Stimulated activated naive CD8-positive, alpha-beta T cell treated with anti-CD3 and anti-CD28 coated beads, Interleukin-15, Interleukin-2, amounts not matched to agents 100 ng/mL and 50 ng/mL, for 24 hours (primary cell): ENCODE measurements around the gene RNGTT.
A peak's percentile ranks its signal among the peaks of the same experiment; 100 is the strongest.

Source experiments
- H3K27ac Mint-ChIP-seq: one replicate; pipeline ENCODE4 v1.8.0; 2021; ENCODE audit warnings: mild to moderate bottlenecking, mixed read lengths
- H3K27me3 Mint-ChIP-seq: one replicate; pipeline ENCODE4 v1.8.0; 2021; ENCODE audit warnings: mixed read lengths
- H3K36me3 Mint-ChIP-seq: one replicate; pipeline ENCODE4 v1.8.0; 2021; ENCODE audit warnings: low read depth, mixed read lengths
- H3K4me1 Mint-ChIP-seq: one replicate; pipeline ENCODE4 v1.8.0; 2021; ENCODE audit warnings: low read depth, mixed read lengths
- H3K4me3 Mint-ChIP-seq: one replicate; pipeline ENCODE4 v1.8.0; 2021; ENCODE audit warnings: mild to moderate bottlenecking, mixed read lengths
- H3K9me3 Mint-ChIP-seq: one replicate; pipeline ENCODE4 v1.8.0; 2021; ENCODE audit warnings: mixed read lengths

The RNGTT gene

DNA sequence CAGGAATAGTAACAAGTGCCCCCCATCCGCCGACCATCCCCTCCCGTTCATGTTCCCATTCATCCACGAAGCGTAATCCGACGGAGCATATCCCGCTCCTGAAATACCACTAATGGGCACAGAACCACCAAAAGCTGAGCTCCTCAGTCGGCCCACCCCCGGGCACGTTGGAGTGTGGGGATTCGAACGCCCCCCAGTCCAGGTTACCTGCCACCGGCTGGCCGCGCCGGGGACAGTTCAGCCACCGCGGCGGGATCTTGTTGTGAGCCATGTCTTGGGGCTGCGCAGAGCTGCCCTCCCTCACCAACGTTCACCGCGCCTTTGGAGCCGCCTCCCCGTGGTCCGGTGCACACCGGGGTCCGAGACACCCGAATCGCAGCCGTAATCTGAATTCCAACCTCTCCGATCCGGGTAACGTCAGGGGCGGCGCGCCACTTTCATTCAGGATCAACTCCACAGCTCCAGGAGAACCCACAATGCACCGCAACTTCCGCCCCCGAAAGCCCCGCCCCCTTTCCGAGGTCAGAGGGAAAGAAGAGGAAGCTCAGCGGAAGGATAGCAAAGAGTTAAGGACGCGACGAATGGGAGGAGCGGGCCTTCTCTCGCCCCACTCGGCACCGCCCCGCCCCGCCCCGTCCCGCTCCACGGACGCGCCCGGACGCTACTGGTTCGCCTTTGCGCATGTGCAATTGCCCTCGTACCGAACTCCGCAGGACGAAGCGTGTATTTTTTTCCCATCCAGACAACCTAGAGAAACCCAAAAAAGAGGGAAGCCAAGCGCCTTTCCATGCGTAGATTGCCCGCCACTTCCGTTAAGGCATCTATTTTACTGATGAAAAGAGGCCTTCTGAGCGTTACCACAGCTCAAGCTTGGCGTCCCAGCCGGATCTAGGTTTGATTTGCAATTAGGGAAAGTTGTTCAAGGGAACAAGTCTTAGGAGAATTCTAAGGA lies at the start of gene RNGTT:
RNGTT (minus strand) TSS at position 480 of the 952 bp plus-strand sequence; CDS start at position 271, 209 bp downstream.
- Mint-ChIP-seq H3K27ac (peak within 1 kb of the TSS; percentile 94), H3K4me3 (peak within 1 kb of the TSS; percentile 99), H3K27me3 (no peaks in the 10 kb centered on the region), H3K36me3 (peaks cover 8% of the 10 kb centered on the region), H3K4me1 (peaks cover 46% of the 10 kb centered on the region), H3K9me3 (no peaks in the 10 kb centered on the region)

DNA sequence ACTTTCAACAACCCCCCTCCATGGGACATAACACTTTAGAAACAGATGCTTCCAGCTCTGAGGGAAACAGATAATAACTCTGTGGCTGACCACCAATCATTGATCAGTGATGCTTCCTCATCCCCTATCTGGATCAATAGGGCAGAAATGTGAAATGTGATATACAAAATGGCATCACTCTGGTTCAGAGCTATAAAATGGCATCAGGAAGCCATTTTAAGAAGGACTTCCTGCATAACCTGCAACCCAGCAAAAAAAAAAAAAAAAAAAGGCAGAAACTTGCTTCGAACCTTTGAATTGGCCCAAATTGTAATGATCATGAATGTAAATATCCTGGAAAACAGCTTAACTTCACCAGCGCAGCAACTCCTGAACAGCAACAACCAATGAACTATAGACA lies 48.0 kb upstream of the RNGTT start:
- H3K4me1 Mint-ChIP-seq = peaks cover 10% of the 10 kb centered on the region
- H3K27me3 Mint-ChIP-seq = no peaks in the 10 kb centered on the region
- H3K36me3 Mint-ChIP-seq = no peaks in the 10 kb centered on the region
- no peak overlapping the region for H3K4me3 Mint-ChIP-seq
- H3K27ac Mint-ChIP-seq = no peak overlapping the region
- peaks cover 4% of the 10 kb centered on the region for H3K9me3 Mint-ChIP-seq

DNA sequence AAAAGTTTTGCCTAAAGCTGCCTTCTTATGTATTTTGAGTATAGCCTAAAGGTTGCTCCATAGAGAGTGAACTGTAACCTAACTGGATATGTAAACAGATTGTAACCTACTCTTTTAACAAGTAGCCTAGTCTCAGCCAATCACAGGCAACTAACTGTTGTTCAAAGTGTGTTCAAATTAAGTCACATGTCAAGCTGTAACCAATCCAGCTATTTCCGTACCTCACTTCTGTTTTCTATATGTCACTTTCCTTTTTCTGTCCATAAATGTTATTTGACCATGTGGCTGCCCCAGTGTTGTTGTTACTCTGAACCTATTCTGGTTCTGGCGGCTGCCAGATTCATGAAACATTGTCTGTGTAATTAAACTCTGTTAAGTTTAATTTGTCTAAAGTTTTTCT lies 47.4 kb upstream of the RNGTT start:
- H3K36me3 Mint-ChIP-seq = no peaks in the 10 kb centered on the region
- no peak overlapping the region for H3K4me3 Mint-ChIP-seq
- H3K4me1 Mint-ChIP-seq = peaks cover 10% of the 10 kb centered on the region
- H3K27ac Mint-ChIP-seq = no peak overlapping the region
- H3K9me3 Mint-ChIP-seq = peaks cover under 1% of the 10 kb centered on the region
- no peaks in the 10 kb centered on the region for H3K27me3 Mint-ChIP-seq

DNA sequence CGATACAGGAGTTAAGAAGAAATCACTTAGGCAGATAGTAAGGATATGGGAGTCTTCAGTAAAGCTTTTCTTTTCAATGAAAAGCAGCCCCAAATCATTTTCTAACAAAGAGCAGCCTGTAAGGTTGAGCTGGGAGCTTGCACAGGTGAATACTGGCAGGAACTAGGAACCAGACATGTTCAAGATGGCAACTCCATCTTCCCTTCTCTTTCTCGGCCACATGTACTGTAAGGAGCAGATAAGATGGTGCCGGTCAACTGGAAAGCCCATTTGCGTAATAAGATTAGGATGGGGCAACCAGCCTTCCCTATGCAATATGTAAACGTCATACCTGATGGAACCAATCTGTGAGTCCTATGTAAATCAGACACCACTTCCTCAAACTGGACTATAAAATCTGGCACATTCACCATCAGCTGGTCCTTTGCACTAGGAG lies 46.2 kb upstream of the RNGTT start:
- Mint-ChIP-seq H3K27me3 (no peaks in the 10 kb centered on the region), H3K9me3 (no peaks in the 10 kb centered on the region), H3K27ac (no peak overlapping the region), H3K4me1 (peaks cover 10% of the 10 kb centered on the region), H3K4me3 (no peak overlapping the region), H3K36me3 (no peaks in the 10 kb centered on the region)

DNA sequence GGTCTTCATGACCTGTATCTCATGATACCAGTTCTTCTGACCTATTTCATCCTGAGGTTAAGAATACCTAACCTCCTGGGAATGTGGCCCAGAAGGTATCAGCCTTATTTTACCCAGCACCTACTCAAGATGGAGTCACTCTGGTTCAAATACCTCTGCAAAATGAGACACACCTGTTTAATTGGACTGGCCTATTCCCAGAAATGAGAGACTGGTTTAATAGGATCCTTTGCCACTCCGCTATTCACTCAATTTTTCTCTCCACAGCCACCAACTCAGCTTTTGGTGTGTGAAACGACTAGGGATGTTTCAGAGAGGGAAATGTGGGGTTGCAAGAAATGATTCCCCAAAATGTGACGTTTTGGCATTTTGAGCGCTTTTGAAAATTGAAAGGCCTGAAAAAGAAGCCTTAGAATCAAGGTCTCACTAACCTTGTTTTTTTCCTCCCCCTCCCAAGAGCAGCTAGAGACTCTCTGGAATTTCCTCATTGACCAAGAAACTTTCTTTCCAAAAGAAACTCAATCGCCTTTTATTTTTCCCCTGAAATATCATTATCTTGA lies 45.5 kb upstream of the RNGTT start:
- H3K4me3 Mint-ChIP-seq = no peak overlapping the region
- H3K27me3 Mint-ChIP-seq = no peaks in the 10 kb centered on the region
- no peak overlapping the region for H3K27ac Mint-ChIP-seq
- H3K36me3 Mint-ChIP-seq = no peaks in the 10 kb centered on the region
- peaks cover 10% of the 10 kb centered on the region for H3K4me1 Mint-ChIP-seq
- no peaks in the 10 kb centered on the region for H3K9me3 Mint-ChIP-seq

DNA sequence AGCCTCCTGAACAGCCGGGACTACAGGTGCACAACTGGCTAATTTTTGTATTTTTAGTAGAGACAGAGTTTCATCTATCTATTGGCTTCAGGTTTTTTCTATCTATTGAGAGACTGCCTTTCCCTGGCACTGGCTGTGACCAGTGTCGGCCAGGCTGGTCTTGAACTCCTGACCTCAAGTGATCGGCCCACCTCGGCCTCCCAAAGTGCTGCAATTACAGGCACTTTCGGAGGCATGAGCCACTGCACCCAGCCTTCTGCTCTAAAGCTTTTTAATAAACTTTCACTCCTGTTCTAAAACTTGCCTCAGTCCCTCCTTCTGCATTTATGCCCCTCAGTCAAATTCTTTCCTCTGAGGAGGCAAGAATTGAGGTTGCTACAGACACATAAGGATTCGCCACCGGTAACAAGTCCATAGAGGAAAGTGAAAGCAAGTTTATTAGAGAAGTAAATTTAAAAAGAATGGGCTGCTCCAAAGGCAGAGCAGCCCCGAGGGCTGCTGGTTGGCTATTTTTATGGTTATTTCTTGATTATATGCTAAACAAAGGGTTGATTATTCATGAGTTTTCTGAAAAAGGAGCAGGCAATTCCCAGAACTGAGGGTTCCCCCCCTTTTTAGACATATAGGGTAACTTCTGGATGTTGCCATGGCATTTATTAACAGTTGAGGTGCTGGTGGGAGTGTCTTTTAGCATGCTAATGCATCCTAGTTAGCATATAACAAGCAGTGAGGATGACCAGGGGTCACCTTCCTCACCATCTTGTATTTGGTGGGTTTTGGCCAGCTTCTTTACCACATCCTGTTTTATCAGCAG lies 44.8 kb upstream of the RNGTT start:
- peaks cover 10% of the 10 kb centered on the region for H3K4me1 Mint-ChIP-seq
- H3K9me3 Mint-ChIP-seq = no peaks in the 10 kb centered on the region
- no peak overlapping the region for H3K4me3 Mint-ChIP-seq
- no peak overlapping the region for H3K27ac Mint-ChIP-seq
- H3K36me3 Mint-ChIP-seq = no peaks in the 10 kb centered on the region
- no peaks in the 10 kb centered on the region for H3K27me3 Mint-ChIP-seq

DNA sequence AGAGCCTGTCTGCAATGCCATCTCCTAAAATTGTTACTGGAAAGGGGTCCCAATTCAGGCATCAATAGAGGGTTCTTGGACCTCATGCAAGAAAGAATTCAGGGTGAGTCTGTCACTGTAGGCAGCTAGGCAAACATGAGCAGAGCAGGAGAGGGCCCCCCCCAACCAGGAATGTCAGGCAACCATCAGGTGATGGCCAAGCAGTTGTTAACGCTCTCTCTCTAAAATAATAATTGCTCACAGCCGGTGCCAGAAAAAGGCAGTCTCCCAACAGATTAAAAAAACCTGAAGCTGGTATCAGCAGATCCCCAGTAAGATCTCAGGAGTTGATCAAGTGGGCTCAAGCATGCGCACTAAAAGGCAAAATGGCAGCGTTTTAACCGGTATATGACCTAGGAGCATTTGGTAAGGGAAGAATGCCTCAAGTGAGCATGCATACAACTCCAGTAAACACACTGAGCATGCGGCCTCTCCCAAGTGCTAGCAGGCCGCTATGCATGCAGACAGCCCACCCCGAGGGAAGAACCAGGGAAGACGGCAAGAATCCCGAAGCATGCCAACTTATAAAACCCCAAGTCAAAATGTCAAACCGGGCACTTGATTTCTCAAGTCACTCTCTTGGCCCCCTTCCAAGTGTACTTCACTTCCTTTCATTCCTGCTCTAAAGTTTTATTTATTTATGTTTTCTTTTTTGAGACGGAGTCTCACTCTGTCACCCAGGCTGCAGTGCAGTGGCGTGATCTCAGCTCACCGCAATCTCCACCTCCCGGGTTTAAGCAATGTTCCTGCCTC lies 44.0 kb upstream of the RNGTT start:
- peaks cover 10% of the 10 kb centered on the region for H3K4me1 Mint-ChIP-seq
- H3K4me3 Mint-ChIP-seq = no peak overlapping the region

DNA sequence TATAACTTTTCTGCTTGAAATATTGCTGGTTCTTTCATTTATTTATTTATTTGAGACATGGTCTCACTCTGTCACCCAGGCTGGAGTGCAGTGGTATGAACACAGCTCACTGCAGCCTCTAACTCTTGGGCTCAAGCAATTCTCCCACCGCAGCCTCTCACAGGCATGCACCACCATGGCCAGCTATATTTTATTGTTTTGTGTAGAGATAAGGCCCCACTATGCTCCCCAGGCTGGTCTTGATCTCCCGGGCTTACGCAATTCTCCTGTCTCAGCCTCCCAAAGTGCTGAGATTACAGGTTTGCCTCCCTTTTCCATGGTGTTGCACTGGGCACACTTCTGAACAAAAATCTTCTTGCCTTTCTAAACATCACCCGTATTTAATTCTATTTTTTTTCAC lies 39.1 kb upstream of the RNGTT start:
- Mint-ChIP-seq H3K27ac (no peak overlapping the region), H3K4me1 (peaks cover 2% of the 10 kb centered on the region), H3K9me3 (no peaks in the 10 kb centered on the region), H3K27me3 (no peaks in the 10 kb centered on the region), H3K4me3 (no peak overlapping the region), H3K36me3 (no peaks in the 10 kb centered on the region)

More for the DNA sequence above, 44.0 kb upstream of the RNGTT start:
- H3K27ac Mint-ChIP-seq = no peak overlapping the region
- H3K9me3 Mint-ChIP-seq = no peaks in the 10 kb centered on the region
- H3K27me3 Mint-ChIP-seq = no peaks in the 10 kb centered on the region
- no peaks in the 10 kb centered on the region for H3K36me3 Mint-ChIP-seq

DNA sequence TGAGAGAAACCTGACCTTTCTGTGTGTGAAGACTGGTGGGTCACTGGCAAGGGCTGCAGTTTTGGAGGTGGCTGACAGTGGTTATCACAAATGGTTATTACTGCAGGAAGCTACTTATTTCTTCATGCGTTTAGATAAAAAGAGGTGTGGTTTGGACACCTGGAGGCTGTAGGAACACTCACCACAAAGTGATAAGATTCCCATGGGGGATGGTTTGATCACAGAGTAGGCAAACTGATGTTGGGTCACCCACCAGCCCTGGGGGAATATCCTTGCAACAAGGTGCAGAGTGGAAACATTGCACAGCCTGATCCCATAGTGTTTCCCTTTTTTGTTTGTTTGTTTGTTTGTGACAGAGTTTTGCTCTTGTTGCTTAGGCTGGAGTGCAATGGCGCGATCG lies 33.9 kb upstream of the RNGTT start:
- Mint-ChIP-seq H3K4me3 (no peak overlapping the region), H3K27ac (no peak overlapping the region), H3K9me3 (no peaks in the 10 kb centered on the region), H3K27me3 (no peaks in the 10 kb centered on the region), H3K4me1 (no peaks in the 10 kb centered on the region), H3K36me3 (no peaks in the 10 kb centered on the region)

DNA sequence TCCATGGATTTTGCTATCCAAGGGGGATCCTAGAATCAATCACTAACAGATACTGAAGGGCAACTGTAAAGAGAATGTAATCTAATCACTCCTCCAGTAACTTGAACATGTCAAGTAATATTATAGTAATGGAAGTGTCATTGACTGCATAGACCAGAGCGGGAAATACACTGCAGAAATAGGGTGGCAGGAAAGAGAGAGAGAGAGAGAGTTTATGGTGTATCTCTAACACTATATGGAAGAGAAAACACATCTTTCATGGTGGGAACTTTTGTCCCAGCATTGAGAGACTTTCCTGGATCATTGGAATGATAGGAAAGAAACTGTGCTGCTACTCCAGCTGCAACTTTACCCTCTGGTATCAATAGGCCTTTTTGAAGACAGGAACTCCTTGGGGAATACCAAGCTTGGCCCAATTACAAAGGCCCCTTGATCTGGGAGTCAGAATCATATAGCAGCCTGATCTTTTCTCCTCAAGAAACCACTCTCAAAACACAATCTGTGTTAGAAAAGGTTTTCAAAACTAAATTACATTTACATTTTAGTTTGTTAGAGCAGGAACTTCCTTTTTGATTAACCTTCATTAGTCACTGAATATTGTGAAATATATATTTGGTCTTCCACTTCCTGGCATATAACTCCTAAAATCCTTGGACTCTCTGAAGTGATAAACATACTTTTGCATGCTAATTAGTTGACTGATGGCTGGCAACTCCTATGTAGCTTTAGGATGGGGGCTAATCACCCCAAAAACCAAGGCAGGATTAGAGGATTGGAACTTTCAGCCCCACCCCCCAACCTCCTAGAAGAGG lies 29.5 kb upstream of the RNGTT start:
- no peaks in the 10 kb centered on the region for H3K9me3 Mint-ChIP-seq
- no peaks in the 10 kb centered on the region for H3K36me3 Mint-ChIP-seq
- no peak overlapping the region for H3K4me3 Mint-ChIP-seq
- no peak overlapping the region for H3K27ac Mint-ChIP-seq
- H3K27me3 Mint-ChIP-seq = no peaks in the 10 kb centered on the region
- no peaks in the 10 kb centered on the region for H3K4me1 Mint-ChIP-seq

DNA sequence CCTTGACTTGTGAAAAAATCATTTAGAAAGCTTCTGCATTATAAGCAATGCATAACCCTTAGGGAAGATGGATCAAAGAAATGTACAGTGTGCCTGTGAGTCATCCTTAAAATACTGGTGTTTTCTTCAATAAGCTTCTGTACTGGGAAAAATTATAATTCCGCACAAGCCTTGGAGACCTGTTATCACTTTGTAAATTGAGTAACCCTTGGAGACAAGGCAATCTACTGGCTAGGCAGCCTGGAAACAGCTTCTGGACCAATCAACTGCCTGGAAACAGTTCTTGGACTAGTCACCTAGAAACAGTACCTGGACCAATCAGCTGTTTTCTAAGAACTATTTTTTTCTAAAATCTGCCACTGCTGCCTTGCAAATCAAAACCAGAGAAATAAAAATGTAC lies 25.8 kb upstream of the RNGTT start:
- Mint-ChIP-seq H3K4me1 (no peaks in the 10 kb centered on the region), H3K4me3 (no peak overlapping the region), H3K9me3 (no peaks in the 10 kb centered on the region), H3K27ac (no peak overlapping the region), H3K27me3 (no peaks in the 10 kb centered on the region), H3K36me3 (no peaks in the 10 kb centered on the region)

DNA sequence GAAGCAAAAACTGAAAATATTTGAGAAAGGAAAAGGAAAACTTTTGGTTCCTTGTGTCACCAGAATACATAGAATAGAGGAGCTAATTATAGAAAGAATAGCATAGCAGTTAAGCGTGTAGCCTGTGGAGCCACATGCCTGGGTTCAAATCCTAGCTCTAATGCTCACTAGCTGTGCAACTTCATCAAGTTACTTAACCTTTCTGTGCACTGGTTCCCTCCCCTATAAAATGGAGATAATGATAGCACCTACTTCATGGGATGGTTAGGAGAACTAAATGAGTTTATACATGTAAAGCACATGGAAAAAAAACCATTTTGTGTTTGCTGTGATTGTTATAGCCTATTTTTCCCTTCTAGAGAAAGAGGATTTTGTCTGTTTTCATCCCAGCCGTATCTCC lies 24.5 kb upstream of the RNGTT start:
- Mint-ChIP-seq H3K36me3 (no peaks in the 10 kb centered on the region), H3K4me1 (no peaks in the 10 kb centered on the region), H3K27me3 (no peaks in the 10 kb centered on the region), H3K9me3 (no peaks in the 10 kb centered on the region), H3K27ac (no peak overlapping the region), H3K4me3 (no peak overlapping the region)

DNA sequence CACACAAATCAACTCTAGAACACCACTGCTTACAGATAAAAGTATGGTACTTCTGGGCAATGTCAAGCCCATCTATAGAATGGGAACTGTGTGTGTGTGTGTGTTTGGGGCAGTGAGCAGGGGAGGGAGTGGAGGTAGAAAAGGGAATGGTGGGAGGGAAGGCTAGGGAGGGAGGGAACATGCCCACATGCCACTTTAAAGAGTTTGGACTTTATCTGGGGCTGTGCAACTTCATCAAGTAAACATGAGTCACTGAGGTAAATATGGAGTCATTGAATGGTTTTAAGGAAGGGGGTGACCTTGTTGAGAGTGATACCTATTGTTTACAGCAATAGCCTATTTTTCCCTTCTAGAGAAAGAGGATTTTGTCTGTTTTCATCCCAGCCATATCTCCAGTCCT lies 22.5 kb upstream of the RNGTT start:
- H3K4me1 Mint-ChIP-seq = no peaks in the 10 kb centered on the region
- H3K9me3 Mint-ChIP-seq = no peaks in the 10 kb centered on the region
- no peaks in the 10 kb centered on the region for H3K27me3 Mint-ChIP-seq
- H3K4me3 Mint-ChIP-seq = no peak overlapping the region
- no peak overlapping the region for H3K27ac Mint-ChIP-seq
- H3K36me3 Mint-ChIP-seq = no peaks in the 10 kb centered on the region

DNA sequence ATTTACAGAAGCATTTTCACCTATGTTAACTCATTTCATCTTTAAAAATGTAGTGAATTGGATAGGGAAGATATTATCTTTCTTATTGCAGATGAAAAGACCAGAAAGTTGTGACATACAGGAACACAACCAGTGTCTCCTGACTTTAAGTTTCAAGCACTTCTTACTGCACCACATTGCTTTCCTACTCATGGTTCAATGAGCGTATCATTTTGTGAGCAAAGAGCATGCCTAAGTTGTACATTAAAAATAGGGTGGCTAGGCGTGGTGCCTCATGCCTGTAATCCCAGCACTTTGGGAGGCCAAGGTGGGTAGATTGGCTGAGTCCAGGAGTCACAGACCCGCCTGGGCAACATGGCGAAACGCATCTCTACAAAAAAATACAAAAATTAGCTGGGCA lies 21.2 kb upstream of the RNGTT start:
- Mint-ChIP-seq H3K36me3 (no peaks in the 10 kb centered on the region), H3K4me1 (no peaks in the 10 kb centered on the region), H3K9me3 (no peaks in the 10 kb centered on the region), H3K4me3 (no peak overlapping the region), H3K27me3 (no peaks in the 10 kb centered on the region), H3K27ac (no peak overlapping the region)
